IMR-90 (cell line): ENCODE results near the gene LIN7B. TPM values are rescaled to one million over a fixed set of nuclear protein-coding genes. Genes with fewer than 3 reads are reported as not detected.
A peak's percentile ranks its signal among the peaks of the same experiment; 100 is the strongest.

Source experiments
- BHLHE40 ChIP-seq: fragments of 150-350 bp; IDR thresholded peaks from 2 replicates; pipeline ENCODE4 v1.6.1; 2016; ENCODE audit warnings: mild to moderate bottlenecking, low read depth, low read length
- CEBPB ChIP-seq: IDR thresholded peaks from 2 replicates; pipeline ENCODE4 v1.6.1; 2012; ENCODE audit warnings: low read depth, low read length, improper control_type of control experiment
- CHD1 ChIP-seq: IDR thresholded peaks from 2 replicates; pipeline ENCODE4 v1.6.1; 2012; ENCODE audit warnings: low read depth, low read length, improper control_type of control experiment
- RAD21 ChIP-seq: IDR thresholded peaks from 2 replicates; pipeline ENCODE4 v1.6.1; 2012; ENCODE audit warnings: low read length, improper control_type of control experiment
- RFX5 ChIP-seq: IDR thresholded peaks from 2 replicates; pipeline ENCODE4 v1.8.0; 2012; ENCODE audit warnings: low read depth, mild to moderate bottlenecking, low read length, moderate library complexity
- SMC3 ChIP-seq: fragments of 150-350 bp; IDR thresholded peaks from 2 replicates; pipeline ENCODE4 v1.6.1; 2016; ENCODE audit warnings: low read depth, mild to moderate bottlenecking, antibody characterized with exemption, low read length, moderate library complexity
- polyA plus RNA-seq, 3 experiments: library from polyadenylated mRNA; depleted of rRNA; stranded (reverse); fragments of >200 nt; gene quantifications; 2 replicates each; pipeline ENCODE4 v1.2.3, GENCODE V29; 2012; ENCODE audit warnings: low replicate concordance in 1 of 3
- total RNA-seq: library from RNA; depleted of rRNA; stranded (reverse); fragments of >200 nt; gene quantifications from 2 replicates; pipeline ENCODE4 v1.2.3, GENCODE V29; 2012

LIN7B gene
- total and polyA plus RNA-seq, 2 of the 4 experiments (the other 2 are of a cell fraction), result 3.8 to 8.0 TPM

GRCh38 chr19:49113762-49114629, at the start of gene LIN7B (continued):
- TF ChIP-seq CHD1 (no peak), RAD21 (peak; percentile 25; the same call in 1 of the 2 replicates), CEBPB (peak; percentile 55), SMC3 (no peak), RFX5 (no peak), BHLHE40 (no peak)
